CD4-positive, CD25-positive, alpha-beta regulatory T cell (primary cell): Measurements from ENCODE around the gene SEMA4D. TPM values are rescaled to one million over a fixed set of nuclear protein-coding genes. Genes with fewer than 3 reads are reported as not detected.

Experiments
- ATAC-seq, 2 donors: fragments of 150-1000 bp; cut with Tn5 transposase; one replicate each; pipeline ENCODE4 v1.10.0; 2021; ENCODE audit warnings: low read depth in 2 of 2, moderate number of reproducible peaks in 2 of 2, moderate library complexity in 1 of 2
- DNase-seq, 3 donors: peaks; one replicate each; pipeline versions ENCODE4 v3.0.0 to v3.0.0-alpha.2; 2012 to 2022; ENCODE audit warnings: mixed read lengths in 1 of 3
- H3K27ac ChIP-seq: one replicate; pipeline ENCODE4 v1.7.0; 2013; ENCODE audit warnings: mild to moderate bottlenecking, low read length; ENCODE audit not compliant: insufficient read depth, poor library complexity, severe bottlenecking
- H3K27me3 ChIP-seq: one replicate; pipeline ENCODE4 v1.7.0; 2013; ENCODE audit warnings: low read length; ENCODE audit not compliant: control insufficient read depth, insufficient read depth
- H3K36me3 ChIP-seq: one replicate; pipeline ENCODE4 v1.7.0; 2013; ENCODE audit warnings: mild to moderate bottlenecking, low read length, moderate library complexity; ENCODE audit not compliant: control insufficient read depth, insufficient read depth
- H3K4me1 ChIP-seq: 2 replicates; pipeline ENCODE4 v1.7.0; 2013; ENCODE audit warnings: mild to moderate bottlenecking, low read length; ENCODE audit not compliant: insufficient read depth, control insufficient read depth, poor library complexity, severe bottlenecking
- H3K4me3 ChIP-seq: one replicate; pipeline ENCODE4 v1.7.0; 2013; ENCODE audit warnings: low read depth, mild to moderate bottlenecking, low read length, moderate library complexity
- H3K9me3 ChIP-seq, 2 experiments: 1 replicate in 1 of 2; 2 replicates in 1 of 2; pipeline ENCODE4 v1.7.0; 2013; ENCODE audit warnings: low read length in 2 of 2, mild to moderate bottlenecking in 1 of 2, moderate library complexity in 1 of 2; ENCODE audit not compliant: control insufficient read depth in 2 of 2
- H3K27ac Mint-ChIP-seq, 3 donors: one replicate each; pipeline ENCODE4 v1.8.0; 2020 to 2022; ENCODE audit warnings: mild to moderate bottlenecking in 3 of 3, mixed read lengths in 3 of 3, moderate library complexity in 2 of 3
- H3K27me3 Mint-ChIP-seq: one replicate; pipeline ENCODE4 v1.8.0; 2022; ENCODE audit warnings: mild to moderate bottlenecking, mixed read lengths
- H3K36me3 Mint-ChIP-seq: one replicate; pipeline ENCODE4 v1.8.0; 2020; ENCODE audit warnings: mixed read lengths
- H3K4me1 Mint-ChIP-seq, 4 donors: one replicate each; pipeline ENCODE4 v1.8.0; 2020 to 2022; ENCODE audit warnings: mixed read lengths in 4 of 4, mild to moderate bottlenecking in 1 of 4
- H3K4me3 Mint-ChIP-seq, 4 donors: one replicate each; pipeline ENCODE4 v1.8.0; 2020 to 2022; ENCODE audit warnings: mild to moderate bottlenecking in 4 of 4, mixed read lengths in 4 of 4, moderate library complexity in 3 of 4
- H3K9me3 Mint-ChIP-seq, 7 donors: one replicate each; pipeline ENCODE4 v1.8.0; 2020 to 2022; ENCODE audit warnings: mixed read lengths in 7 of 7, mild to moderate bottlenecking in 3 of 7, moderate library complexity in 2 of 7
- polyA plus RNA-seq, 4 donors: library from polyadenylated mRNA; unstranded; fragments of 300-500 nt; fragmentation: Illumina TruSeq; gene quantifications; one replicate each; pipeline ENCODE4 v1.2.3, GENCODE V29; 2021
- total RNA-seq: library from RNA; stranded (reverse); gene quantifications from one replicate; pipeline ENCODE4 v1.2.3, GENCODE V29; 2022

The SEMA4D gene
- total and polyA plus RNA-seq, 5 donors from 2014 or later, result 67.5 to 480 (median 90.5) TPM

DNA sequence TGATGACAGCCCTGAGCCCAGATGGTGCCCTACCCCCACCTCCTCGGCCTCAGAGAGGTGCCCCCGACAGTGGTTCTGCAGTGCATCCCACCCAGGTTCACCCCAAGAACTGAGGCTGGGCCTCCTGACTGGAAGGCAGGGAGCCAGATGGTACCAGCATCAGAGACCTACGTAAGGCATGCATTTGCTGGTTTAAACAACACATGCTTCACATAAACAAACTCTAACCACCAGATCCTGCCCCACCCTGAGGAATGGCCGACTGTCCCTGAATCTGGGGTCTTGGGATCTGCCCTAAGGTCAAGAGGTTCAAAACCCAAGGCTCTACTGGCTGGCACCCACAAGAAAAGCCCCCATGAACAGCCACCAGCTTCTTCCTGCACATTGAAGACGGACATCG lies 106.3 kb downstream of the SEMA4D start:
- no peaks in the 10 kb centered on the region for H3K4me1 ChIP-seq
- Mint-ChIP-seq H3K4me1 (peaks cover 0 to 4% (median 1%) of the 10 kb centered on the region in 4 donors), H3K9me3 (no peaks in the 10 kb centered on the region), H3K27ac (peak overlapping the region in 1 of 3 donors; percentile 75), H3K27me3 (no peaks in the 10 kb centered on the region), H3K4me3 (no peak overlapping the region), H3K36me3 (peaks cover 58% of the 10 kb centered on the region)
- no peak overlapping the region for H3K4me3 ChIP-seq
- no peaks in the 10 kb centered on the region for H3K9me3 ChIP-seq
- DNase-seq, result no peak
- no peak for ATAC-seq
- no peaks in the 10 kb centered on the region for H3K27me3 ChIP-seq
- peaks cover 99% of the 10 kb centered on the region for H3K36me3 ChIP-seq
- no peak overlapping the region for H3K27ac ChIP-seq

DNA sequence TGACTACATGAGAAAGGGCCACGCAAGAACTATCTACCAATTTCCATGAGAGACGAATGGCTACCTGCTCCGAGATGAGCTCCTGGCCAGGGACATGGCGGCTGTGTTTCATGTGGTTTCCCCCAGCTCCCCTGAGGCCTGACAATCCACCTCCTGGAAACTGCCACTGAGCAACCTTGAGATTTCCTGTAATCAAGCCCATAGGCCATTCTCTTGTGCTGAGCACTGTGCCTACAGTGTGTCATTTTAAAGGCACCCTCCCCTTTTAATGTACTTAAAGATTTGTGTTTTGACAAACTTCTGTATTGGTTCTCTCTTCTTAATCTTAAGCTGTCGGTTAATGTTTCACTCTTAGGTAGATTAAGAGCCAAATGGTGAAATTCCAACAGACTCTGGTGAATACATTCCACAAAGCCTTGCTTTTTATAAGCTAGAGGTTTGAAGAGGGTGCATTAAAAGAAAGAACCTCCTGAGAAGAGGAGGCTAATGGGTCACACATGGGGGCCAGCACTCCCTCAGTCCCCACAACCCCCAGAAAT lies 107.3 kb downstream of the SEMA4D start:
- DNase-seq, result no peak
- H3K9me3 Mint-ChIP-seq, result no peaks in the 10 kb centered on the region
- H3K27ac Mint-ChIP-seq, result peak overlapping the region in 2 of 3 donors; percentile 7 to 25
- H3K36me3 ChIP-seq, result peaks cover 98% of the 10 kb centered on the region
- no peaks in the 10 kb centered on the region for H3K4me1 ChIP-seq
- ATAC-seq, result no peak
- no peaks in the 10 kb centered on the region for H3K27me3 ChIP-seq
- no peaks in the 10 kb centered on the region for H3K27me3 Mint-ChIP-seq
- H3K36me3 Mint-ChIP-seq, result peaks cover 62% of the 10 kb centered on the region
- no peaks in the 10 kb centered on the region for H3K9me3 ChIP-seq
- peaks cover 0 to 4% (median 1%) of the 10 kb centered on the region in 4 donors for H3K4me1 Mint-ChIP-seq
- H3K4me3 ChIP-seq, result no peak overlapping the region
- H3K27ac ChIP-seq, result no peak overlapping the region
- H3K4me3 Mint-ChIP-seq, result no peak overlapping the region

DNA sequence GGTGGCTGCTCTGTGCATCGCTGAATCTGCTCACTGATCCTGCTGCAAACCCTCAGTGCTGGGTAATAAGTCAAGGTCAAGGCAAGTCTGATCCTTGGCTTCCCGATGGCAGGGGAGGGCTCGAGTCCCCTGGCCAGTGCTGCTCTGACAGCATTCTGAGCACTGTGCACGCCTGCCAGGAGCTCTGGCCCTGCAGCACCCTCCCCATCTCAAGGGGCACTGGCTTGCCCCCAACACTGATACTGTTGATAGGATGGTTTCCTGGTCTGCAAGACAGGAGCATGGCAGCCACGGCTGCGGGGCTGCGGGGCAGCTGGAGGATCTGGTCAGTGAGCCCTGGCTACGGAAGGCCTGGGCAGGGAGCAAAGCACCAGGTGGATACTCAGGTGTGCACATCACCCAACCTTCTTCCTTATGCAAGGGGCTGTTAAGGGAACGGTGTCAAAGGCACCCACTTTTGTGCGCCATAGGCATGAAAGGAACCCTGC lies 107.8 kb downstream of the SEMA4D start:
- no peaks in the 10 kb centered on the region for H3K9me3 ChIP-seq
- no peak overlapping the region for H3K27ac ChIP-seq
- no peak overlapping the region for H3K4me3 ChIP-seq
- H3K4me1 ChIP-seq, result no peaks in the 10 kb centered on the region
- Mint-ChIP-seq H3K4me1 (peaks cover 0 to 4% (median 1%) of the 10 kb centered on the region in 4 donors), H3K27me3 (no peaks in the 10 kb centered on the region), H3K9me3 (no peaks in the 10 kb centered on the region), H3K36me3 (peaks cover 63% of the 10 kb centered on the region), H3K4me3 (no peak overlapping the region), H3K27ac (peak overlapping the region in 1 of 3 donors; percentile 25)
- DNase-seq (no peak), ATAC-seq (no peak)
- no peaks in the 10 kb centered on the region for H3K27me3 ChIP-seq
- peaks cover 98% of the 10 kb centered on the region for H3K36me3 ChIP-seq

DNA sequence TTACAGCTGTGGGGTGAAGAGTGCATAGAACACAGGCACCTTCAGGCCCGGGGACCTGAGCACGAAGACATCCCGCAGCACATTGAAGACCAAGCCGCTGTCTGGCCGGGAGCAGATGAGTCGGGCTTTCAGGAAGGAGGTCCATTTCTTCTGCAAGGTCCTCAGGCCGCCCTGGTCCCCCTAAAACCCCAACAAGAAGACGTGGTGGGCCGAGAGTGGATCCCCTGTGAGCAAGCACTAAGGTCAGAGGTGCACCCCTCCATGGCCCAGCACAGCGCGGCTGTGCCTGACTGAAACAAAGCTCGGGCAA lies 109.1 kb downstream of the SEMA4D start:
- Histone ChIP-seq H3K27me3 (no peaks in the 10 kb centered on the region), H3K9me3 (no peaks in the 10 kb centered on the region), H3K4me3 (no peak overlapping the region), H3K36me3 (peaks cover 99% of the 10 kb centered on the region), H3K4me1 (no peaks in the 10 kb centered on the region), H3K27ac (no peak overlapping the region)
- Mint-ChIP-seq H3K4me1 (peaks cover 0 to 4% (median 1%) of the 10 kb centered on the region in 4 donors), H3K27ac (no peak overlapping the region), H3K36me3 (peaks cover 60% of the 10 kb centered on the region), H3K4me3 (no peak overlapping the region), H3K9me3 (no peaks in the 10 kb centered on the region), H3K27me3 (no peaks in the 10 kb centered on the region)
- no peak for DNase-seq
- ATAC-seq, result no peak

DNA sequence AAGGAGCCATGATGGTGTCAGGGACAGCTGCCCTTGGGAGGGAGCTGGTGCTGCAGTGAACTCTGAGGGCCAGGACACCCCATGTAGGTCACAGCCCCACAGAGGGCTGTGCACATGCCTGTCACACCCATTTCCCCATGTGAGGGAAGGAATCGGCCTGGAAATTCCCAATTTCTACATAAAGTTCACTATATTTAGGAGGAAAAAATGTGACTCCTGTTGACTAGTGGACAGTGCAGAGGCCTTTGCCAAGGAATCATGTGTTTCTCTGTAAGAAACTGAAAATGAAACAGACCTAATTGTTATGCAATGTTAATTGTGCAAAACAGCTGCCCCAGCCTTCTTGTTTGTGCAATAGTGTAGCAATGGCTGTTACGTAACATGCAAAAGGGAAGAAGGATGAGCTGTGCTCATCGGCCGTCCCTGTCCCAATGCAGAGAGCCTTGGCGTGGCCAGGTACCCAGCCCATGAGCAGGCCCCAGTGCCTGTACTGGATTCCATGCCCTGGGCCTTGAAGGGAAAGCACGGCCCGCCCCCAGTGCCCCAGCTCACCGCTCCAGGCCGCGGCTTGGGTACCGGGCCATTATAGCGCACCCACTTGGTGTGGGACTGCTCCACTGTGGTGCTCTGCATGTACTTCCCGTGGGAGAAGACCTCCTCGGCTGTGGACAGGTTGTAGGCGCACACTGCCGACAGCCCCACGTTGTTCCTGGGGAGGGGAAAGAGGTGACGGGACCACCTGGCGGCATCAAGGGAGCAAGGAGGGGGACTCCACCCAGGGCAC lies 109.6 kb downstream of the SEMA4D start:
- no peak overlapping the region for H3K4me3 Mint-ChIP-seq
- H3K27ac Mint-ChIP-seq, result no peak overlapping the region
- Histone ChIP-seq H3K36me3 (peaks cover 99% of the 10 kb centered on the region), H3K4me3 (no peak overlapping the region), H3K4me1 (no peaks in the 10 kb centered on the region), H3K9me3 (no peaks in the 10 kb centered on the region), H3K27ac (no peak overlapping the region), H3K27me3 (no peaks in the 10 kb centered on the region)
- H3K27me3 Mint-ChIP-seq, result no peaks in the 10 kb centered on the region
- peaks cover 0 to 6% (median 1%) of the 10 kb centered on the region in 4 donors for H3K4me1 Mint-ChIP-seq
- peak in 1 of 3 donors; percentile 31 for DNase-seq
- peaks cover 58% of the 10 kb centered on the region for H3K36me3 Mint-ChIP-seq
- peak; percentile 18 to 26 for ATAC-seq
- H3K9me3 Mint-ChIP-seq, result no peaks in the 10 kb centered on the region

DNA sequence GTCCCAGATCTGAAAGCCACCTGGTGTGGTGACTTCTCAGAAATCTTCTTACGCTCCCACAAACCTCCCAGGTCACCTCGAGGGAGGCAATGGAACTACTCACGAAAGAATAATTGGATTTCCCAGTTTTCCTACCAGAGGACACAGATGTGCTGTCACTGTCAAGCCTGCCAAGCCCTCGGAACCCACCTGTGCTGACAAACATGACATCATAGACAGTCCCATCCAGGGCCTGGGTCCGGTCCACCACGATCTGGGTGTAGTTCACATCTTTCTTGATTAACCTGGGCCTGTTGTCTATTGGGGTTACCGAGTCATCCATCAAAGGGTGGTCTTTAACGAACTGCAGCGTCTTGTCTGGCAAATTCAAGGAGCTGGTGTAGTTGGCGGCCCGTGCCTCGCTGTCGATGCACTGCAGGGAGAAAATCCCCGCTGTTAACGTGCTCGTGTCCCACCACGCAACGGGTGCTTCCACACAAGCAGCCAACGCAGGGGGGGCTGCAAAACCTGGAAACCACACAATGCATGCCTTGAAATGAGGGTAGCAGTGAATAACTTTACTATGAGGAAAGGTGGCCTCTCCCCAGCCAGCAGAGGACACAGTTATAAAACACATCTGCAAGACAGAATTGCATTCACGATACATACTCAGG lies 110.6 kb downstream of the SEMA4D start:
- no peak overlapping the region for H3K4me3 Mint-ChIP-seq
- Histone ChIP-seq H3K4me1 (no peaks in the 10 kb centered on the region), H3K27ac (no peak overlapping the region), H3K27me3 (no peaks in the 10 kb centered on the region), H3K36me3 (peaks cover 99% of the 10 kb centered on the region), H3K9me3 (no peaks in the 10 kb centered on the region), H3K4me3 (no peak overlapping the region)
- no peak for DNase-seq
- H3K27ac Mint-ChIP-seq, result peak overlapping the region in 2 of 3 donors; percentile 32 to 42
- no peaks in the 10 kb centered on the region for H3K27me3 Mint-ChIP-seq
- no peak for ATAC-seq
- H3K4me1 Mint-ChIP-seq, result peaks cover 0 to 6% (median under 1%) of the 10 kb centered on the region in 4 donors
- no peaks in the 10 kb centered on the region for H3K9me3 Mint-ChIP-seq
- H3K36me3 Mint-ChIP-seq, result peaks cover 56% of the 10 kb centered on the region

DNA sequence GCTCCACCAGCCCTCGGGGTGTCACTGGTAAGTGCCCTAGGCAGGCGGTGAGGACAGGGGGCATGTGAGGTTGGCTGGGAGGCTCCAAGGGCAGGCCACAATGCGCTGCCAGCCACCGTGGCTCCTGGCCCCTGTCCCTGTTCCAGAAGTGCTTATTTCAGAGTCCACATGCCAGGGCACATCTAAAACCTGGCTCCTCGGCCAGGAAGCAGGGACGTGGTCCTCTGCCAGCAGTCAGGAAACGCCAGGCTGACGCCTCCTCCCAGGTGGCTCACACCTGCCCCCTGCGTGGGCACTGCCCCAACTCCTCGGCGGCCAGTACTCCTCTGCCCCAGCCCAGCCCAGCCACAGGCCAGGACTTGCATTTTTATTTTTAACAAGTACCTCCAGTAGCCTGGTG lies 111.1 kb downstream of the SEMA4D start:
- no peaks in the 10 kb centered on the region for H3K9me3 Mint-ChIP-seq
- peak overlapping the region in 1 of 3 donors; percentile 32 for H3K27ac Mint-ChIP-seq
- DNase-seq (no peak), ATAC-seq (no peak)
- H3K4me3 Mint-ChIP-seq, result no peak overlapping the region
- H3K27me3 ChIP-seq, result no peaks in the 10 kb centered on the region
- H3K4me1 ChIP-seq, result no peaks in the 10 kb centered on the region
- no peaks in the 10 kb centered on the region for H3K27me3 Mint-ChIP-seq
- H3K9me3 ChIP-seq, result no peaks in the 10 kb centered on the region
- H3K4me3 ChIP-seq, result no peak overlapping the region
- no peak overlapping the region for H3K27ac ChIP-seq
- peaks cover 0 to 6% (median under 1%) of the 10 kb centered on the region in 4 donors for H3K4me1 Mint-ChIP-seq
- peaks cover 99% of the 10 kb centered on the region for H3K36me3 ChIP-seq
- peaks cover 54% of the 10 kb centered on the region for H3K36me3 Mint-ChIP-seq
